ENCODE data around the gene KIF5A. TPM values are rescaled to one million over a fixed set of nuclear protein-coding genes. Genes with fewer than 3 reads are reported as not detected.

The KIF5A gene
- total and polyA plus RNA-seq, 2 of the 13 experiments (the other 11 are each of a cell fraction or from before 2014, with no cell fraction given): 1.6 to 11.9 TPM

DNA sequence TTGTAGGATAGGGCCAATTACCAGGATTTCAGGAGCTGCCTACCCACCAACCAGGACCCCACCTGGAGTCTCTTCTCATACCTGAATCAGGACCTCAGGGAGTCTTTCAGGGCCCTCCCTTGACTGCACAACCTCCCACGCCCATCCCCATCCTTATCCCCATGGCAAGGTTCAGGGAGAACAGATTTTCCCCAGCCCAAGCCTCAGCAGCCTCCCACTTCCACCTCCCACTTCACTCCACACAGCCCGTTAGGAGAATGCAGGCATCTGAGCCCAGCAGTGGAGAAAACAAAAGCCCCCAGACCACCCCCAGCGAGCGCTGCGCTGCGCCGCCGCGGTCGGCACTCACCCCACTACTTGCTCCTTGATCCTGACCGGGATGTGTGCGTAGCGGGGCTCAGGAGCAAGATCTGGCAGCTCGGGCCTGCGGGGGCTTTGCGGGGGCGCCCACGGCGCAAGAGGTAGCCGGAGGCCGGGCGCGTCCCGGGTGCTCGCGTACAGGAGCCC lies 81.8 kb downstream of the KIF5A start:
- POLR2A ChIA-PET: interaction anchor here (0.9 kb wide), 1 partner anchor 135 kb away, joined by 3 read pairs; no protein-coding TSS in a partner anchor
- Histone ChIP-seq H3K4me3 (replicated peaks in 1 of 3; ENCODE audit: insufficient read depth in 1 of 3, low read depth in 2 of 3, low read length in 3 of 3) (peak overlapping the region in 2 of 3 experiments; percentile 68 to 77; a peak in 3 of 6 replicates), H3K9me3 (ENCODE audit: low read length) (no peaks in the 10 kb centered on the region), H3K27ac (ENCODE audit: extremely low read length, insufficient read depth, low read length) (no peak overlapping the region), H2AFZ (ENCODE audit: low read length) (no peak overlapping the region), H3K4me1 (ENCODE audit: insufficient read depth, low read length) (peaks cover 22% of the 10 kb centered on the region), H3K4me2 (ENCODE audit: low read depth, low read length) (peak overlapping the region; percentile 87), H3K79me2 (ENCODE audit: insufficient read depth, low read length) (no peaks in the 10 kb centered on the region), H4K20me1 (ENCODE audit: insufficient read depth, low read length) (no peaks in the 10 kb centered on the region), H3K9ac (ENCODE audit: insufficient read depth, low read depth, low read length) (0 out of 2 replicates have a peak overlapping the region, but pooled peaks have one; percentile 34), H3K27me3 (ENCODE audit: control insufficient read depth in 1 of 2, insufficient read depth in 2 of 2, low read length in 2 of 2) (no peaks in the 10 kb centered on the region; a peak in 1 of 5 replicates), H3K36me3 (replicated peaks in 1 of 2; ENCODE audit: control insufficient read depth in 1 of 2, insufficient read depth in 2 of 2, low read length in 2 of 2) (0 out of 5 replicates have a peak, but pooled peaks cover 0 to 3% of the 10 kb centered on the region in 2 experiments)
- TF ChIP-seq ARHGAP35 (CRISPR knock-in tag; IDR thresholded peaks at IDR 0.05; ENCODE audit: borderline replicate concordance) (no peak), SRSF1 (optimal IDR thresholded peaks at IDR 0.05; ENCODE audit: low read depth, low read length) (peak; percentile 22)
- in situ Hi-C loops (cut with HindIII; ENCODE audit: extremely low pct_ligation_motif_present, low pct_unique_long_range_greater_than_20kb) (no loop called here), intact Hi-C loops (cut with micrococcal nuclease; ENCODE audit: unreplicated experiment) (loop anchor here (2.0 kb wide), 2 partner anchors 41 to 61 kb away; partner anchors contain the start of gene PIP4K2C)
- 88% methylated on average over 26 of the region's 26 CpGs for WGBS (ENCODE audit: low lambda C conversion rate)
- FAIRE-seq: no peak
- BruUV-seq (replicated peaks): no TSS peak
- no peak for ATAC-seq
- CTCF ChIA-PET (ENCODE audit: low intra/inter-chr PET ratio, low total read pairs): interaction anchor here (2.0 kb wide), 1 partner anchor 62 kb away, joined by 6 read pairs; the partner anchor contains the start of gene OS9
- no peak for DNase-seq (ENCODE audit: low spot score)

DNA sequence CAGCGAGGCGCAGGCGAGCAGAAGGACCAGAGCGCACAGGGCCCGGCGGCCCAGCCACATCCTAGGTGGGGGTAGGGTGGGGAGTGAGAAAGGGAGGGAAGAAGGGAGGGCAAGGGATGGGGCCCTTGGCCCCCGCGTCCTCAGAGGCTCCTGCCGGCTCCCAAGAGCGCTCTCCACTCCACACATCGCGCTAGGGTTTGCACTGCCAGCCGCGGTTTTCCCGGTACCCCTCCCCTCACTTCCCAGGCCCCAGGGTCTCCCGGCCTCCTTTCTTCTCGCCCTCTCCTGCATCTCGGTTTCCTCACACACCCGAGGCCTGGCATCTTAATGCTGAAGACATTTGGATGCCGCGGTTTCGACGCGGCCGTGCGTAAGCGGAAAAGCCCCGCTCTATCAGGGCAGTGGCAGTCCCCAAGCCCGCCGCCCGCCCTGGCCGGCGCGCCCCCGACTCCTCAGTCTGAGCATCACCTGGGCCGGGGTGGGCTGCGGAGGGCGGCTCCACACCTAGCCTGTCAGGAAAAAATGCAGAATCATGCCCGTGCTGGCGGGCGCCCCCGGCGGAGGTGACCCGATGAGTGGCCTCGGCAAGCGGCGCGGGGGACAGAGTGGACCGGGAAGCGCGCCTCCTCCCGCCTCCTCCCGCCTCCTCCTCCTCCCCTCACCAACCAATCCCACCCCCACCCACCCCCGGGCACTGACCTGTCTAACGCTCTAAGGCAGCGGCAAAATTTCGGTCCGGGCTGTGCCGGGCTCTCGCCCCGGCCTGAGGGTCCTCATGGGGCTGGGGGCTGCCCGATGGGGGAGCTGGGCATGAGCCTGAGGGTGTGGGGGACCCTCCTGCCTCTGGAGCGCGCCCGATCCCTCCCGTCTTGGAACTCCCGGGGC lies 82.5 kb downstream of the KIF5A start:
- Histone ChIP-seq H3K9ac (ENCODE audit: insufficient read depth, low read depth, low read length) (peak overlapping the region; percentile 63; the same call in 1 of the 2 replicates), H3K4me1 (ENCODE audit: insufficient read depth, low read length) (peaks cover 22% of the 10 kb centered on the region), H4K20me1 (ENCODE audit: insufficient read depth, low read length) (no peaks in the 10 kb centered on the region), H3K4me3 (replicated peaks in 1 of 3; ENCODE audit: insufficient read depth in 1 of 3, low read depth in 2 of 3, low read length in 3 of 3) (peak overlapping the region; percentile 66 to 77 (median 68)), H3K36me3 (replicated peaks in 1 of 2; ENCODE audit: control insufficient read depth in 1 of 2, insufficient read depth in 2 of 2, low read length in 2 of 2) (0 out of 5 replicates have a peak, but pooled peaks cover 0 to 3% of the 10 kb centered on the region in 2 experiments), H3K27me3 (ENCODE audit: control insufficient read depth in 1 of 2, insufficient read depth in 2 of 2, low read length in 2 of 2) (no peaks in the 10 kb centered on the region; a peak in 1 of 5 replicates), H3K9me3 (ENCODE audit: low read length) (no peaks in the 10 kb centered on the region), H3K27ac (ENCODE audit: extremely low read length, insufficient read depth, low read length) (no peak overlapping the region), H3K79me2 (ENCODE audit: insufficient read depth, low read length) (no peaks in the 10 kb centered on the region), H2AFZ (ENCODE audit: low read length) (no peak overlapping the region), H3K4me2 (ENCODE audit: low read depth, low read length) (peak overlapping the region; percentile 87)
- WGBS (ENCODE audit: low lambda C conversion rate): 28% methylated on average over 32 of the region's 67 CpGs
- DNase-seq (ENCODE audit: low spot score) (no peak), ATAC-seq (peak; percentile 75), FAIRE-seq (no peak)
- in situ Hi-C loops (cut with HindIII; ENCODE audit: extremely low pct_ligation_motif_present, low pct_unique_long_range_greater_than_20kb) (no loop called here), intact Hi-C loops (cut with micrococcal nuclease; ENCODE audit: unreplicated experiment) (loop anchor here (2.0 kb wide), 2 partner anchors 42 to 60 kb away; partner anchors contain the start of gene PIP4K2C)
- POLR2A ChIA-PET: interaction anchor here (0.6 to 1.1 kb wide), 5 partner anchors 10 to 115 kb away, joined by 3 to 4 read pairs (median 3); partner anchors contain the start of gene DDIT3
- CTCF ChIA-PET (ENCODE audit: low intra/inter-chr PET ratio, low total read pairs): interaction anchor here (1.5 to 2.0 kb wide), 2 partner anchors 49 to 61 kb away, joined by 6 to 9 read pairs; partner anchors contain the start of gene OS9
- TSS peak; percentile 47 for BruUV-seq (replicated peaks)
- TF ChIP-seq ZNF552 (CRISPR knock-in tag; IDR thresholded peaks at IDR 0.05; ENCODE audit: borderline replicate concordance) (no peak), SMAD1 (CRISPR knock-in tag; IDR thresholded peaks at IDR 0.05; ENCODE audit: borderline replicate concordance, low read depth) (no peak), ZNF24 (IDR thresholded peaks at IDR 0.05) (no peak), CREM (IDR thresholded peaks at IDR 0.05) (no peak), CREM (CRISPR knock-in tag; IDR thresholded peaks at IDR 0.05) (no peak)
- TF ChIP-seq, protein P1, sequence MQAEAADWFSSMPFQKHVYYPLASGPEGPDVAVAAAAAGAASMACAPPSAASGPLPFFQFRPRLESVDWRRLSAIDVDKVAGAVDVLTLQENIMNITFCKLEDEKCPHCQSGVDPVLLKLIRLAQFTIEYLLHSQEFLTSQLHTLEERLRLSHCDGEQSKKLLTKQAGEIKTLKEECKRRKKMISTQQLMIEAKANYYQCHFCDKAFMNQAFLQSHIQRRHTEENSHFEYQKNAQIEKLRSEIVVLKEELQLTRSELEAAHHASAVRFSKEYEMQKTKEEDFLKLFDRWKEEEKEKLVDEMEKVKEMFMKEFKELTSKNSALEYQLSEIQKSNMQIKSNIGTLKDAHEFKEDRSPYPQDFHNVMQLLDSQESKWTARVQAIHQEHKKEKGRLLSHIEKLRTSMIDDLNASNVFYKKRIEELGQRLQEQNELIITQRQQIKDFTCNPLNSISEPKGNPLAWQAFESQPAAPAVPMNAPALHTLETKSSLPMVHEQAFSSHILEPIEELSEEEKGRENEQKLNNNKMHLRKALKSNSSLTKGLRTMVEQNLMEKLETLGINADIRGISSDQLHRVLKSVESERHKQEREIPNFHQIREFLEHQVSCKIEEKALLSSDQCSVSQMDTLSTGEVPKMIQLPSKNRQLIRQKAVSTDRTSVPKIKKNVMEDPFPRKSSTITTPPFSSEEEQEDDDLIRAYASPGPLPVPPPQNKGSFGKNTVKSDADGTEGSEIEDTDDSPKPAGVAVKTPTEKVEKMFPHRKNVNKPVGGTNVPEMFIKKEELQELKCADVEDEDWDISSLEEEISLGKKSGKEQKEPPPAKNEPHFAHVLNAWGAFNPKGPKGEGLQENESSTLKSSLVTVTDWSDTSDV (CRISPR knock-in tag; IDR thresholded peaks at IDR 0.05): no peak
- TF ChIP-seq, protein P2, sequence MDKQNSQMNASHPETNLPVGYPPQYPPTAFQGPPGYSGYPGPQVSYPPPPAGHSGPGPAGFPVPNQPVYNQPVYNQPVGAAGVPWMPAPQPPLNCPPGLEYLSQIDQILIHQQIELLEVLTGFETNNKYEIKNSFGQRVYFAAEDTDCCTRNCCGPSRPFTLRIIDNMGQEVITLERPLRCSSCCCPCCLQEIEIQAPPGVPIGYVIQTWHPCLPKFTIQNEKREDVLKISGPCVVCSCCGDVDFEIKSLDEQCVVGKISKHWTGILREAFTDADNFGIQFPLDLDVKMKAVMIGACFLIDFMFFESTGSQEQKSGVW (CRISPR knock-in tag; IDR thresholded peaks at IDR 0.05; ENCODE audit: borderline replicate concordance): no peak
- TF ChIP-seq, protein P3, sequence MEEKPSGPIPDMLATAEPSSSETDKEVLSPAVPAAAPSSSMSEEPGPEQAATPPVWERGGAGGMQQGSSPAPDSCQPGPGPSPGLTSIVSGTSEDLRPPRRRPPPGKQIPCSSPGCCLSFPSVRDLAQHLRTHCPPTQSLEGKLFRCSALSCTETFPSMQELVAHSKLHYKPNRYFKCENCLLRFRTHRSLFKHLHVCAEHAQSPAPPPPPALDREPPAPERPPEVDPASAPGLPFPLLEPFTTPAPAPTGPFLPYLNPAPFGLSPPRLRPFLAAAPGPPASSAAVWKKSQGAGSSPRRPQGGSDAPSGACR (CRISPR knock-in tag; IDR thresholded peaks at IDR 0.05): no peak
